Heart right ventricle (tissue), 16 donors: Measurements from ENCODE around the gene NAA15. TPM values are rescaled to one million over a fixed set of nuclear protein-coding genes. Genes with fewer than 3 reads are reported as not detected.

Source experiments
- ATAC-seq, 8 donors: fragments of 200-7000 bp; cut with Tn5 transposase; one replicate each; pipeline ENCODE4 v1.9.1; 2020; ENCODE audit warnings: mild to moderate bottlenecking in 8 of 8, moderate library complexity in 8 of 8, moderate number of reproducible peaks in 1 of 8
- DNase-seq, 2 donors: peaks; one replicate each; pipeline ENCODE4 v3.0.0-alpha.2; 2020
- H3K27ac ChIP-seq, 10 donors: fragments of 200-600 bp; sonication (generic) in 2 of 10; one replicate each; pipeline versions ENCODE4 v1.5.0 to v1.8.0; 2020 to 2022; ENCODE audit warnings: mild to moderate bottlenecking in 3 of 10
- H3K27me3 ChIP-seq, 7 donors: fragments of 200-600 bp; one replicate each; pipeline ENCODE4 v1.8.0; 2021 to 2022; ENCODE audit warnings: mild to moderate bottlenecking in 2 of 7
- H3K36me3 ChIP-seq, 9 donors: fragments of 200-600 bp; sonication (generic) in 1 of 9; one replicate each; pipeline versions ENCODE4 v1.5.0 to v1.8.0; 2020 to 2022; ENCODE audit warnings: mild to moderate bottlenecking in 2 of 9
- H3K4me1 ChIP-seq, 9 donors: fragments of 200-600 bp; sonication (generic) in 1 of 9; one replicate each; pipeline versions ENCODE4 v1.5.0 to v1.8.0; 2020 to 2022; ENCODE audit warnings: mild to moderate bottlenecking in 4 of 9
- H3K4me3 ChIP-seq, 10 donors: fragments of 200-600 bp; sonication (generic) in 2 of 10; one replicate each; pipeline versions ENCODE4 v1.5.0 to v1.8.0; 2020 to 2022; ENCODE audit warnings: mild to moderate bottlenecking in 7 of 10, moderate library complexity in 2 of 10
- H3K9me3 ChIP-seq, 11 donors: fragments of 200-600 bp in 10 of 11; sonication (generic) in 2 of 11; one replicate each; pipeline versions ENCODE4 v1.5.0 to v1.8.0; 2013 to 2022; ENCODE audit warnings: mild to moderate bottlenecking in 2 of 11, control low read depth in 1 of 11, moderate library complexity in 1 of 11
- CTCF ChIP-seq, 9 donors: fragments of 200-600 bp; sonication (generic) in 2 of 9; IDR thresholded peaks; one replicate each; pipeline versions ENCODE4 v1.5.0 to v1.8.0; 2021 to 2022; ENCODE audit warnings: antibody characterized with exemption in 9 of 9, mild to moderate bottlenecking in 5 of 9, moderate library complexity in 1 of 9
- WGBS, 2 donors: extraction: QIAGEN DNeasy Blood & Tissue Kit; methylation state at CpG; one replicate each; pipeline ENCODE4 v1.1.7; 2013; ENCODE audit warnings: inconsistent platforms in 1 of 2; 5-methylcytosine and 5-hydroxymethylcytosine counted together
- intact Hi-C, 10 donors: fragments of 100-400 bp; cut with DNase I; formaldehyde crosslinking; loops; one replicate each; pipeline versions ENCODE4 v1.11.1 to v1.14.2; 2022
- polyA plus RNA-seq, 2 donors: library from polyadenylated mRNA; stranded (reverse); fragments of 200-250 nt; gene quantifications; one replicate each; pipeline ENCODE4 v1.2.3, GENCODE V29; 2013
- total RNA-seq, 10 donors: library from RNA; stranded (reverse); fragmentation: NEBNext Ultra II Directional in 3 of 10; extraction: Animal tissue kit (Norgen Biotek cat#: 25700) in 3 of 10; gene quantifications; one replicate each; pipeline versions ENCODE4 v1.2.1 to v1.2.4, GENCODE V29; 2021 to 2023
- donor health status: Arrhythmogenic right ventricular cardiomyopathy.
- donor health status: ischemic (EF 13 %, LVEDD 7.1; RV severe dilation, severe dysfunction).
- donor health status: healthy with polysubstance abuse.
- donor health status: DM: no; HTN: yes; CAD: no.
- donor health status: DM: no; HTN: no; CAD: no.
- donor health status: ischemic (EF 25% LVEDD 6.9; RV normal size, moderate dysfunction).
- donor health status: ischemic (EF 25% LVEDD 5.7; RV mildly dilated, moderate dysfunction).
- donor health status: healthy.
- donor health status: DM: yes; HTN: yes; CAD: no.
- donor health status: Ischemic cardiomyopathy.
- donor health status: ischemic (EF 35%, LVEDD 5.7; RV mildly dilated, moderate dysfunction).
- donor health status: nonischemic (EF 11% LVEDD 7.7; RV severe dilation, severe dysfunction).
- donor health status: DM: yes; HTN: yes; CAD: no.
- donor health status: PGD.
- donor health status: ischemic (EF 29% LVEDD 5.4; RV normal size, mild dysfunction).
- donor health status: nonischemic (EF 23%, LVEDD 6.1; RV moderate dilation, normal function).

Gene NAA15
- total and polyA plus RNA-seq, 12 donors: 8.2 to 45.4 (median 33.4) TPM

- no peak for TF ChIP-seq CTCF (IDR thresholded peaks at IDR 0.05)
- Histone ChIP-seq H3K4me3 (no peak overlapping the region), H3K27ac (no peak overlapping the region), H3K4me1 (no peaks in the 10 kb centered on the region), H3K27me3 (no peaks in the 10 kb centered on the region), H3K36me3 (no peaks in the 10 kb centered on the region), H3K9me3 (no peaks in the 10 kb centered on the region)
- 48 to 53% methylated on average over 2 of the region's 2 CpGs for WGBS, 2 donors
- ATAC-seq (no peak), DNase-seq (no peak)
- intact Hi-C loops: no loop called here
These were observed 45.0 kb upstream of the NAA15 start for GRCh38 chr4:139256349-139256748.

GRCh38 chr4:139265654-139266053 is 35.7 kb upstream of the NAA15 start:
- Histone ChIP-seq H3K4me3 (no peak overlapping the region), H3K27me3 (no peaks in the 10 kb centered on the region), H3K36me3 (no peaks in the 10 kb centered on the region), H3K9me3 (no peaks in the 10 kb centered on the region), H3K4me1 (peaks cover 0 to 17% (median 13%) of the 10 kb centered on the region in 9 donors), H3K27ac (peak overlapping the region in 1 of 10 donors; percentile 38)
- 64% methylated on average over 3 of the region's 3 CpGs for WGBS, 2 donors
- no peak for ATAC-seq
- TF ChIP-seq CTCF (IDR thresholded peaks at IDR 0.05): no peak
- intact Hi-C loops: no loop called here
- DNase-seq: no peak

GRCh38 chr4:139266208-139266582 is 35.1 kb upstream of the NAA15 start:
- WGBS, 2 donors: 6 to 10% methylated on average over 1 of the region's 1 CpG
- peaks cover 0 to 17% (median 13%) of the 10 kb centered on the region in 9 donors for H3K4me1 ChIP-seq
- H3K9me3 ChIP-seq: no peaks in the 10 kb centered on the region
- intact Hi-C loops: no loop called here
- no peak for TF ChIP-seq CTCF (IDR thresholded peaks at IDR 0.05)
- no peaks in the 10 kb centered on the region for H3K27me3 ChIP-seq
- DNase-seq: no peak
- H3K36me3 ChIP-seq: no peaks in the 10 kb centered on the region
- peak overlapping the region in 7 of 10 donors; percentile 31 to 49 (median 47) for H3K4me3 ChIP-seq
- peak in 3 of 8 donors; percentile 13 to 14 (median 13) for ATAC-seq
- peak overlapping the region in 8 of 10 donors; percentile 18 to 66 (median 44) for H3K27ac ChIP-seq

GRCh38 chr4:139266583-139267257 is 34.6 kb upstream of the NAA15 start:
- peak; percentile 68 to 74 for DNase-seq
- WGBS, 2 donors: 22 to 24% methylated on average over 14 of the region's 14 CpGs
- intact Hi-C loops: no loop called here

More at GRCh38 chr4:139266583-139267257, 34.6 kb upstream of the NAA15 start:
- H3K27ac ChIP-seq: peak overlapping the region in 8 of 10 donors; percentile 18 to 66 (median 44)
- ATAC-seq: peak; percentile 72 to 97 (median 93)
- no peak for TF ChIP-seq CTCF (IDR thresholded peaks at IDR 0.05)
- H3K27me3 ChIP-seq: no peaks in the 10 kb centered on the region
- H3K36me3 ChIP-seq: no peaks in the 10 kb centered on the region
- H3K4me3 ChIP-seq: peak overlapping the region in 7 of 10 donors; percentile 31 to 49 (median 47)
- no peaks in the 10 kb centered on the region for H3K9me3 ChIP-seq
- H3K4me1 ChIP-seq: peaks cover 0 to 17% (median 13%) of the 10 kb centered on the region in 9 donors
